Measurements from ENCODE around the gene NFXL1. TPM values are rescaled to one million over a fixed set of nuclear protein-coding genes. Genes with fewer than 3 reads are reported as not detected.

The NFXL1 gene
- total RNA-seq, 4 donors from 2014 or later: 7.8 to 12.8 (median 9.3) TPM

- Histone ChIP-seq H3K4me3 (no peak overlapping the region), H3K4me1 (no peaks in the 10 kb centered on the region), H3K27ac (no peak overlapping the region), H3K27me3 (no peaks in the 10 kb centered on the region), H3K9me3 (no peaks in the 10 kb centered on the region), H3K36me3 (peaks cover 0 to 40% of the 10 kb centered on the region in 2 donors)
- WGBS, 2 donors (ENCODE audit: low coverage in 1 of 2): 73 to 96% methylated on average over 3 to 4 of the region's 4 CpGs
- TF ChIP-seq POLR2AphosphoS5 (IDR thresholded peaks at IDR 0.05) (no peak), POLR2A (IDR thresholded peaks at IDR 0.05) (no peak), EP300 (IDR thresholded peaks at IDR 0.05) (no peak)
- TF ChIP-seq, protein P1, sequence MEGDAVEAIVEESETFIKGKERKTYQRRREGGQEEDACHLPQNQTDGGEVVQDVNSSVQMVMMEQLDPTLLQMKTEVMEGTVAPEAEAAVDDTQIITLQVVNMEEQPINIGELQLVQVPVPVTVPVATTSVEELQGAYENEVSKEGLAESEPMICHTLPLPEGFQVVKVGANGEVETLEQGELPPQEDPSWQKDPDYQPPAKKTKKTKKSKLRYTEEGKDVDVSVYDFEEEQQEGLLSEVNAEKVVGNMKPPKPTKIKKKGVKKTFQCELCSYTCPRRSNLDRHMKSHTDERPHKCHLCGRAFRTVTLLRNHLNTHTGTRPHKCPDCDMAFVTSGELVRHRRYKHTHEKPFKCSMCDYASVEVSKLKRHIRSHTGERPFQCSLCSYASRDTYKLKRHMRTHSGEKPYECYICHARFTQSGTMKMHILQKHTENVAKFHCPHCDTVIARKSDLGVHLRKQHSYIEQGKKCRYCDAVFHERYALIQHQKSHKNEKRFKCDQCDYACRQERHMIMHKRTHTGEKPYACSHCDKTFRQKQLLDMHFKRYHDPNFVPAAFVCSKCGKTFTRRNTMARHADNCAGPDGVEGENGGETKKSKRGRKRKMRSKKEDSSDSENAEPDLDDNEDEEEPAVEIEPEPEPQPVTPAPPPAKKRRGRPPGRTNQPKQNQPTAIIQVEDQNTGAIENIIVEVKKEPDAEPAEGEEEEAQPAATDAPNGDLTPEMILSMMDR (IDR thresholded peaks at IDR 0.05): no peak
- ATAC-seq: no peak
Measured at GRCh38 chr4:47863486-47863885, 50.9 kb downstream of the NFXL1 start.

DNA sequence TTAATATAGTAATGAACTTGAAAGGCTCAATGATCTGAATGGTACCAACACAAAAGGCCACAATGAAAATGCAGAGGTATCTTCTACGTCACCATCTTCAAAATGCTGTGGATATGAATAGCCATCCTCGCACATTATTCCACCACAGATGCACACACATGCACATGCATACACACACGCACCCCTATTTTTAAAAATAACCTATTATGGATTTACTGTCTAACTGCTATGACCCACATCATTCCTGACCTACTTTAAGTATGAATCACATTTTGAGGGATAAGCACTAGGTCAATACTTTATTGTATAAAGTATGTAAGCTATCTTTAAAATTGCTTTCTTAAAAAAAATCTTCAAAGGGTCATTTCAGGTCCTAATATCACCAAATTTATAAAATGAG lies 52.1 kb downstream of the NFXL1 start:
- Histone ChIP-seq H3K36me3 (peaks cover 0 to 30% of the 10 kb centered on the region in 2 donors), H3K4me1 (no peaks in the 10 kb centered on the region)

DNA sequence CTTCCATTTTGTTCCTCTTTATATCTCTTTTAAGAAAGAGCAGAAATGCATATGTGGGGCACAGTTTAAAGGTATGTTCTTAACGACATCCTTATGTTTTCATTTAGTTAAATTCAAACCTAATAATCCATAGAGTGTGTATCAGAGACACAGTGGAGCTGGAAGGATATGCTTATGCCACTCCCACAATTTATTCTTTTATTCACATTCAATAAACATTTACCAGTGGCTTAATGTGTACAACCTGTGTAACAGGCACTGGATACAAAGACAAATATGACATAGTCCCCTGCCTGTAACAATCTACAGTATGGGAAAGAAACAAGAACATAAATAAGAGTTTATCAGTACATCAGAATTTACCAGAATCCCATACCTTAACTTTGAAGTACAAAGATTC lies 54.1 kb downstream of the NFXL1 start:
- WGBS, 2 donors (ENCODE audit: low coverage in 1 of 2): 89 to 95% methylated on average over 1 of the region's 1 CpG
- H3K27me3 ChIP-seq: no peaks in the 10 kb centered on the region
- TF ChIP-seq EP300 (IDR thresholded peaks at IDR 0.05) (no peak), POLR2AphosphoS5 (IDR thresholded peaks at IDR 0.05) (no peak), POLR2A (IDR thresholded peaks at IDR 0.05) (no peak)
- TF ChIP-seq, protein P1 (IDR thresholded peaks at IDR 0.05): no peak
- ATAC-seq: no peak
- H3K9me3 ChIP-seq: no peaks in the 10 kb centered on the region
- peaks cover 0 to 4% (median 0%) of the 10 kb centered on the region in 3 donors for H3K4me1 ChIP-seq
- peaks cover 0 to 20% of the 10 kb centered on the region in 2 donors for H3K36me3 ChIP-seq
- H3K4me3 ChIP-seq: no peak overlapping the region
- no peak overlapping the region for H3K27ac ChIP-seq

More for the DNA sequence above, 52.1 kb downstream of the NFXL1 start:
- no peak for ATAC-seq
- Histone ChIP-seq H3K4me3 (no peak overlapping the region), H3K27me3 (no peaks in the 10 kb centered on the region), H3K27ac (no peak overlapping the region), H3K9me3 (no peaks in the 10 kb centered on the region)
- WGBS, 2 donors (ENCODE audit: low coverage in 1 of 2): 88 to 96% methylated on average over 3 of the region's 3 CpGs
- TF ChIP-seq POLR2A (IDR thresholded peaks at IDR 0.05): no peak
- TF ChIP-seq, protein P1 (IDR thresholded peaks at IDR 0.05): no peak
- TF ChIP-seq POLR2AphosphoS5 (IDR thresholded peaks at IDR 0.05): no peak
- no peak for TF ChIP-seq EP300 (IDR thresholded peaks at IDR 0.05)

DNA sequence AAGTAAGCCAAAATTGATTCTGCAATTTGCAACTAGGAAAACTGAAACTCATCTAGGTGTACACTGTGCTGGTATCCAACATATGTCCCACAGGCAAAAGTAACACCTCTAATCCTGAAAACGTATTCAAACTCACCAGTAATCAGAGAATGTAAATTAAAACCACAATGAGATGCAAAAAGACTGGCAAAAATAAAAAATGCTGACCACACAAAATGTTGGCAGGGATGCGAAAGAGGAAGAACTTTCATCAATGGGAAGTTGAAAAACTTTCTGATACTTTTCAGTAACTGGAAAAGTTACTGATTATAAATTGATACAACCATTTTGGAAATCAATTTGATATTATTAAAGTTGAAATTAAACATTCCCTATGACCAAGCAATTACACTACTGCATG lies 56.4 kb downstream of the NFXL1 start:
- Histone ChIP-seq H3K27me3 (no peaks in the 10 kb centered on the region), H3K9me3 (no peaks in the 10 kb centered on the region), H3K27ac (no peak overlapping the region), H3K4me1 (peaks cover 0 to 4% (median 0%) of the 10 kb centered on the region in 3 donors), H3K4me3 (no peak overlapping the region), H3K36me3 (peaks cover 0 to 24% of the 10 kb centered on the region in 2 donors)
- TF ChIP-seq POLR2A (IDR thresholded peaks at IDR 0.05): no peak
- TF ChIP-seq, protein P1 (IDR thresholded peaks at IDR 0.05): no peak
- TF ChIP-seq EP300 (IDR thresholded peaks at IDR 0.05): no peak
- TF ChIP-seq POLR2AphosphoS5 (IDR thresholded peaks at IDR 0.05): no peak
- 70 to 97% methylated on average over 2 of the region's 2 CpGs for WGBS, 2 donors (ENCODE audit: low coverage in 1 of 2)
- no peak for ATAC-seq

GRCh38 chr4:47856713-47857112 lies 57.7 kb downstream of the NFXL1 start:
- Histone ChIP-seq H3K27ac (no peak overlapping the region), H3K4me3 (no peak overlapping the region), H3K9me3 (no peaks in the 10 kb centered on the region), H3K27me3 (no peaks in the 10 kb centered on the region), H3K4me1 (peaks cover 0 to 4% (median 3%) of the 10 kb centered on the region in 3 donors), H3K36me3 (peaks cover 0 to 24% of the 10 kb centered on the region in 2 donors)
- WGBS, 2 donors (ENCODE audit: low coverage in 1 of 2): 17 to 50% methylated on average over 1 of the region's 1 CpG
- no peak for ATAC-seq
- no peak for TF ChIP-seq EP300 (IDR thresholded peaks at IDR 0.05)

Measured in gastroesophageal sphincter (tissue), 4 donors.